ENCODE results near the gene TTC24. TPM values are rescaled to one million over a fixed set of nuclear protein-coding genes. Genes with fewer than 3 reads are reported as not detected.
"Not testable (repeated sequence)": the region's sequence is repeated elsewhere in the genome, so short reads cannot be mapped to it uniquely, and the experiment has no call there.

Gene TTC24
- total RNA-seq, 1 experiment from 2014 or later, result not detected

- DNase-seq (ENCODE audit: low spot score), result peak; percentile 83
Measured at GRCh38 chr1:156608036-156608674, 28.6 kb downstream of the TTC24 start.

GRCh38 chr1:156608981-156609380, 29.5 kb downstream of the TTC24 start:
- DNase-seq (ENCODE audit: low spot score), result peak; percentile 78

DNA sequence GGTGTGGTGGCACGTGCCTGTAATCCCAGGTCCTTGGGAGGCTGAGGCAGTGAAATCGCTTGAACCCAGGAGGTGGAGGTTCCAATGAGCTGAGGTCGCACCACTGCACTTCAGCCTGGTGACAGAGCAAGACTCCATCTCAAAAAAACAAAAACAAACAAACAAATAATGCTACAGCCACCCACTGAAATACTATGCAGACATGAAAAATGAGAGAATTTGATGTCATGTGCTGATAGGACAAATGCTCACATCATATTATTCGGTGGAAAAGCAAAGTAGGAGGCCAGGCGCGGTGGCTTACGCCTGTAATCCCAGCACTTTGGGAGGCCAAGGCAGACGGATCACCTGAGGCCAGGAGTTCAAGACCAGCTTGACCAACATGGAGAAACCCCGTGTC, 30.5 kb downstream of the TTC24 start:
- DNase-seq (ENCODE audit: low spot score), result not testable (repeated sequence)

DNA sequence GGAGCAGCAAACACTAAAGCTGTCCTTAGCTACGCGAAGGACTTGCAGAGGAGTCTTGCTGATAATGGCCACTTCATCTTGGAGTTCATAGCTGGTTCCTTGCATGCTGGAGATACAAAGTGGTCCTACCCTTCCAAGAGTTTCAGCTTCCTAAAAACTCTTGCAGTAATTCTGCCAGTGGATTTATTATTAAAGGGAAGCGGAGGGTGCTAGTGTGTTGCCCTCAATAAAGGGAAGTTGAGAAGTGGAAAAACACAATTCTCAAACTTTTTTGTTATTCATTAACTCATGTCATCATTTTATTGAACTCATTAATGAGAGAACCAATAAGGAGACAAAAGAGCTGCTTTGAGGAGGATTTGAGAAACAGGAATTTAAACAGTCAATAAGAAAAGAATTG, 33.1 kb downstream of the TTC24 start:
- peak; percentile 50 for DNase-seq (ENCODE audit: low spot score)

DNA sequence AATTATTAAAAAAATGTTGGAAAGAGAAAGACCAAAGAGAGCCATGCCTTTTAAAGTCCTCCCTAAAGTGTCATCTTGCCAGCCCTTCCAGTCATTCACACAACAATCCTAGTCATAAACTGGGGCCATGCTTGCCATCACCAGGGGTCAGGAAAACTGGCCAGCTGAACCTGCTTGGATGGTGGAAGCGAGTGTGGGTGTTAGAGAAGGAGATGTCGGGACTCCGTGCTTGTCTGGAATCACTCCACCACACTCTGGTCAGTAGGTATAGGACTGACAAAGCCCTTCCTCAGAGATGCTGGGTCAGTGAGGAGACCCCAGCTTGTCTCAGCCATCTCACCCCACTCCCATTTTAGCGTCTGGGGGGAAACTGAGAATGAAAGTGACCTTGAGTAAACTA, 36.4 kb downstream of the TTC24 start:
- no peak for DNase-seq (ENCODE audit: low spot score)

DNA sequence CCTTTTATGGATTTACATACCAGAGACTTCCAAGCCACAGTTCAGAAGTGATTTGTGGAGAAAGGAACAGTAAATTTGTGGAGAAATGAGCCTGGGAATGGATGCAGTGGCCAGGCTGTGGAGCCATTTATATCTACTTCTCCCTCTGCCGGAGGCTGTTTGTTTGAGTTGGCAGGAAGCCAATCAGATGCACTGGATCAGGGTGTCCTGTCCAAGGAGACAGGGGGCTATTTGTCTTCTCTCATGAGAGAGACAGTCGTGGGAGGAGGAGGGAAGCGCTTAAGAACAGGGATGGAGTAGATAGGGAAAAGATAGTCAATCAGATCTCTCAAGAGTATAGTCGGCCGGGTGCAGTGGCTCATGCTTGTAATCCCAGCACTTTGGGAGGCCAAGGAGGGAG, 36.9 kb downstream of the TTC24 start:
- DNase-seq (ENCODE audit: low spot score), result peak; percentile 70

- peak; percentile 43 for DNase-seq (ENCODE audit: low spot score)
Measured at GRCh38 chr1:156618853-156619581, 39.5 kb downstream of the TTC24 start, which contains the start of gene HAPLN2. Gene HAPLN2 (plus strand): TSS chr1:156619415. CDS start chr1:156623491, 4,076 bp downstream.

- no peak for DNase-seq (ENCODE audit: low spot score)
Measured at GRCh38 chr1:156619582-156619955, 40.0 kb downstream of the TTC24 start.

GRCh38 chr1:156622581-156623297, 43.2 kb downstream of the TTC24 start:
- DNase-seq (ENCODE audit: low spot score), result no peak

DNA sequence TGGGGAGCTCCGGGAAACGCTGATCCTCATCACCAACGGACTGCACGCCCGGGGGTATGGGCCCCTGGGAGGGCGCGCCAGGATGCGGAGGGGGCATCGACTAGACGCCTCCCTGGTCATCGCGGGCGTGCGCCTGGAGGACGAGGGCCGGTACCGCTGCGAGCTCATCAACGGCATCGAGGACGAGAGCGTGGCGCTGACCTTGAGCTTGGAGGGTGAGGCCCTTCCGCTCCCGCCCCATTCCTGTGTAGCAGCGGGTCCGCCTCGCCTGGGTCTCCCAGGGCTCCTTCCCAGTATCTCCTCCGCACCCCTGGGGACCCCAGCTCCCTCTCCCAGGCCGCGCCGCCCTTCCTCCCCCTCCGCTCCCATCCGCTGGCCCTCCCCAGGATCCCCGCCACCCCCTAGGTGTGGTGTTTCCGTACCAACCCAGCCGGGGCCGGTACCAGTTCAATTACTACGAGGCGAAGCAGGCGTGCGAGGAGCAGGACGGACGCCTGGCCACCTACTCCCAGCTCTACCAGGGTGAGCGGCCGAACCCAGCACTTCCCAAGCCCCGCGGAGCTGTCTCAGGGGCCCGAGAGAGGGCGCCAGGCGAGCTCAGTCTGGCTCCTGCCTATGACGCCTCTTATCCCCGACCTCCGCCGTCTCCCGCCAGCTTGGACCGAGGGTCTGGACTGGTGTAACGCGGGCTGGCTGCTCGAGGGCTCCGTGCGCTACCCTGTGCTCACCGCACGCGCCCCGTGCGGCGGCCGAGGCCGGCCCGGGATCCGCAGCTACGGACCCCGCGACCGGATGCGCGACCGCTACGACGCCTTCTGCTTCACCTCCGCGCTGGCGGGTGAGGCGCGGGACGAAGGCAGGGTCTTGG, 44.7 kb downstream of the TTC24 start:
- DNase-seq (ENCODE audit: low spot score), result peak; percentile 39

GRCh38 chr1:156624814-156625435, 45.4 kb downstream of the TTC24 start:
- no peak for DNase-seq (ENCODE audit: low spot score)

DNA sequence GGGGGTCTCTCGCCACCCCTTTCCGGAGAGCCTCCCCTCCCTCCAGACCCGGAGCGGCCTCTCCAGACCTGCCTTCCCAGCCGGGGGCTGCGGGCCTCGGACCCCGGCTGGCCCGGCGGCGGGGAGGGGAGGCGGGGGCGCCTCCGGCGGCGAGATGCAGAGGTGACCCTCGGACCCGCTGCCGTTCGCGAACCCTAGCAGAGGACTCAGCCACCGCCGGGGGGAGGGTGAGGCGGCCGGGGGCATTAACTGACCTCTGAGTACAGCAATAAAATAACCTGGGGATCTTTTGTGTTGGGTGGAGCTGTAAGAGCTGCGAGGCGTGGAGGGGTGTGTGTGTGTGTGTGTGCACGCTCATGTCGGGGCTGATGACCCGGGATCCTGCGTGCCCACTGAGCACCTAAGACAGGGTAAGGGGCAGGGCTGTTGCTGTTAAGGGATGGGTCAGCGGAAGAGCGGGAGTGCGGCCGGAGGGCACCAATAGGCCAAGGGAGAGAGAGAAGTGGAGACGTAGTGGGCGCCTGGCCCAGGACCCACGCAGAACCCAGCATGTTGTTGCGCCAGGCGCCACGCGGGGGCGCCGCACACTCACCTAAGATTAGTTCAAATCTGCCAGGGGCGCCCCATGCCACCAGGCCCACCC, 46.0 kb downstream of the TTC24 start:
- peak; percentile 61 for DNase-seq (ENCODE audit: low spot score)

DNA sequence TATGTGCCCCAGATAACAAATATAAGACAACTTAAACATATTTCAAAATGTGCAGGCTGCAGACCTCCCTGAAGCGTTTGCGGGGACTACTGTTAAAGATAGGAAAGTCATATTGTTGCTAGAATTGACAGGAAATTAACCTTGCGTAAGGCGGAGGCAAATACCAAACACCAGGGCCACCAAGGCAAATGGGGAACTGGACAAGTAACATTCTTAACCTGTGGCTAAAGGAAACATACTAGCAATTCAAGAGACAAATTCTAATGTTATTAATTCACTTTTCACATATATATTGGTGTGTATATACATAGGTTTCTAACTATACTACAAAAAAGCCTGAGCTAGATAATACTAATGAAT, 46.5 kb downstream of the TTC24 start:
- DNase-seq (ENCODE audit: low spot score), result no peak

DNA sequence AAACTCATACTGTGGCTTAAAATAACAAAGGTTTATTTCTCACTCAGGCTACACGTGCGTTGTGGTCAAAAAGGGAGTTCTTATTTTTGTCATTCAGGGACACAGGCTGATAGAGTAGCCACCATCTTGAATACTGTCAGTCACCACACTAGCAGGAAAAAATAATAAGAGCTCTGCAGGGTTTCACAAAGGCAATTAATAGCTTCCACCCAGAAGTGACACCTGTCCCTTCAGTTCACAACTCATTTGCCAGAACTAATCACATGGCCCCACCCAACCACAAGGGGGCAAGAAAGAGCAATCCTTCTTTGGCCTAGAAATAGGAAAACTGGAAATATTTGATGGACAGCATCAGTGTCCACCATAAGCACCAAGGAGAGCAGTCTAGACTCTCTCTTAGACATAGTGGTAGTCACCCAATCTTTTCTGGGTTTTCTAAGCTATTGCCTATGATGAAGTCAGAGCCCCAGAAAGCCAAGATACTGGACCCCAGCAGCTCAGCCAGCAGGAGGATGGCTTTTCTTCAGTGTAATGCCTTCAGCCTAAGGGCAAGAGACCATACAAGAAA, 47.9 kb downstream of the TTC24 start:
- peak; percentile 85 for DNase-seq (ENCODE audit: low spot score)

- no peak for DNase-seq (ENCODE audit: low spot score)
Measured at GRCh38 chr1:156629823-156630449, 50.4 kb downstream of the TTC24 start.

DNA sequence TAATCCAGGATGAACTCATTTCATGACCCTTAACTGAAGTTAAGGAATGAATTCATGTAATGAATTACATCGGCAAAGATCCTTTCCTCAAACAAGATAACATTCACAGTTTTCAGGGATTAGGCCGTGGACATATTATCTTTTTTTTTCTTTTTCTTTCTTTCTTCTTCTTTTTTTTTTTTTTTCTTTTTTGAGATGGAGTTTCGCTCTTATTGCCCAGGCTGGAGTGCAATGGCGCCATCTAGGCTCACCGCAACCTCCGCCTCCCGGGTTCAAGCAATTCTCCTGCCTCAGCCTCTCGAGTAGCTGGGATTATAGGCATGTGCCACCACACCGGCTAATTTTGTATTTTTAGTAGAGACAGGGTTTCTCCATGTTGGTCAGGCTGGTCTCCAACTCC, 51.6 kb downstream of the TTC24 start:
- DNase-seq (ENCODE audit: low spot score), result not testable (repeated sequence)

DNA sequence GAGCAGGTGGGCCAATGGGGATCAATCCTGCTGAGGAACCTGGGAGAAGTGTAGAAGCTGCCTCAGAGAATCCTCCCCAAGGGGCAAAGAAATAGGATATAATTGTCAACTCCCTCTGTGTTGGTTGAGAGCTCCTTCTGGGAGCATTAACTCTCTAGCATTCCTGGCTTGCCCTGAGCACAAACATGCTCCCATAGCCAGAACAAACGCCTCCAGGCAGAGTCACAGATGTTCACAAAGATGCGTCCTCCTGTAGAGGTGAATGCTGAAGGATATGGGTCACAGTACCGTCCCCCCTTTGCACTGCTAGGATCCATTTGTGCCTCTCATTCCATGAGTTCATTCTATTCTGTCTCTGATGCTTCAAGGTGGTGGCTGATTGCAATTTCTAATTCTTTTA, 52.8 kb downstream of the TTC24 start:
- no peak for DNase-seq (ENCODE audit: low spot score)
